Thoracic aorta (tissue), 2 donors: ENCODE results near the gene SLC49A3. TPM values are rescaled to one million over a fixed set of nuclear protein-coding genes. Genes with fewer than 3 reads are reported as not detected.

Source experiments
- ATAC-seq: fragments of 150-250 bp; one replicate; pipeline ENCODE4 v1.8.0; 2017; ENCODE audit warnings: low read depth; ENCODE audit not compliant: insufficient number of reproducible peaks, low FRiP score
- DNase-seq: peaks from one replicate; pipeline ENCODE4 v3.0.0-alpha.2; 2020; ENCODE audit warnings: low spot score
- H3K27ac ChIP-seq, 2 donors: fragments of 200-600 bp; sonication (generic); 1 replicate in 1 of 2; 2 replicates in 1 of 2; pipeline ENCODE4 v1.5.1; 2016; ENCODE audit warnings: mild to moderate bottlenecking in 2 of 2, moderate library complexity in 2 of 2
- H3K27me3 ChIP-seq: fragments of 200-600 bp; sonication (generic); replicated peaks from 2 replicates; pipeline ENCODE4 v1.6.0; 2016; ENCODE audit warnings: mild to moderate bottlenecking; ENCODE audit not compliant: insufficient read depth
- H3K36me3 ChIP-seq: fragments of 200-600 bp; sonication (generic); one replicate; pipeline ENCODE4 v1.5.1; 2016
- H3K4me1 ChIP-seq, 2 donors: fragments of 200-600 bp; sonication (generic); 1 replicate in 1 of 2; 2 replicates in 1 of 2; pipeline versions ENCODE4 v1.5.1 to v1.6.0; 2016; ENCODE audit warnings: low read depth in 2 of 2, mild to moderate bottlenecking in 1 of 2; ENCODE audit not compliant: control insufficient read depth in 1 of 2
- H3K4me3 ChIP-seq: fragments of 200-600 bp; sonication (generic); 2 replicates; pipeline ENCODE4 v1.5.1; 2016; ENCODE audit warnings: mild to moderate bottlenecking
- H3K9me3 ChIP-seq: fragments of 200-600 bp; sonication (generic); 2 replicates; pipeline ENCODE4 v1.5.1; 2016
- total RNA-seq, 2 donors: library from RNA; depleted of rRNA; stranded (reverse); fragments of >200 nt; gene quantifications; one replicate each; pipeline versions ENCODE4 v1.1.0 to v1.2.3, GENCODE V29; 2016
- TF ChIP-seq, protein P1 (sequence below): fragments of 200-600 bp; sonication (generic); IDR thresholded peaks from one replicate; pipeline ENCODE4 v1.5.1; 2019; ENCODE audit warnings: antibody characterized with exemption

Gene SLC49A3
- total RNA-seq, 2 donors from 2014 or later: 9.1 to 26.0 TPM

DNA sequence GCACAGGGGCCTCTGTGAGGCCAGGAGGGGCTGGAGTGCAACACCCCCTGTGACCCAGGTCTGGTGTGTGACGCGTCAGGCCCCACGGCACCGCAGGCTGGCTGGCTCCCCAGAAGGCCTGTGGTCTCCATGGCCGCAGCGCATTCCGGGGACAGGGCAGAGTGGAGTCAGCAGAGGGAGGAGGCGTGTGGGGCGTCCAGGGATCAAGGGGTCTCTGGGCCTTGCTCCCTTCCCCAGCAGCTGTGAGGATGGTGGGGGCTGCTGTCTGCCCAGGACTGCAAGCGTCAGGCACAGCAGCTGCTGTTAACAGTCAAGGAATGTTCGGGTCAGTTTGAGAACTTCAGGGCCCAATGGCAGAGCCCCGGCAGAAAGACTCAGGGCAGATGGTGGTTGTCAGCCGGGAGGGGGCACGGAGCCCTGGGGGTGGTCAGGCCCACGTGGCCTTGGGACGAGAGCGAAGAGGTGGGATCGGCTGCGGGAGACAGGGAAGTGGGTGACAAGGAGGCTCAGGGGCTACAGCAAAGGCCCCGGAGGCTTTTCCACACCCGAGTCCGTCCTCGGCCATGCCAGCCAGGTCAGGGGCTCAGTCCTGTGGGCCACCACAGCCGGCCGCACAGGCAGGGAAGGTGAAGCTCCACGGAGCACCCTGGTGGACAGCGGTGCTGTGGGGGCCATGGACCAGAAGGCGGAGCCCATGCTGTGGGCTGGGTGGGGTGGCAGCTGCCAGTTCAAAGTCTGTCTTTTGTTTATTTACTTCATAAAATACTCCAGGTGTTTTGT, 35.0 kb upstream of the SLC49A3 start:
- TF ChIP-seq, protein P1, sequence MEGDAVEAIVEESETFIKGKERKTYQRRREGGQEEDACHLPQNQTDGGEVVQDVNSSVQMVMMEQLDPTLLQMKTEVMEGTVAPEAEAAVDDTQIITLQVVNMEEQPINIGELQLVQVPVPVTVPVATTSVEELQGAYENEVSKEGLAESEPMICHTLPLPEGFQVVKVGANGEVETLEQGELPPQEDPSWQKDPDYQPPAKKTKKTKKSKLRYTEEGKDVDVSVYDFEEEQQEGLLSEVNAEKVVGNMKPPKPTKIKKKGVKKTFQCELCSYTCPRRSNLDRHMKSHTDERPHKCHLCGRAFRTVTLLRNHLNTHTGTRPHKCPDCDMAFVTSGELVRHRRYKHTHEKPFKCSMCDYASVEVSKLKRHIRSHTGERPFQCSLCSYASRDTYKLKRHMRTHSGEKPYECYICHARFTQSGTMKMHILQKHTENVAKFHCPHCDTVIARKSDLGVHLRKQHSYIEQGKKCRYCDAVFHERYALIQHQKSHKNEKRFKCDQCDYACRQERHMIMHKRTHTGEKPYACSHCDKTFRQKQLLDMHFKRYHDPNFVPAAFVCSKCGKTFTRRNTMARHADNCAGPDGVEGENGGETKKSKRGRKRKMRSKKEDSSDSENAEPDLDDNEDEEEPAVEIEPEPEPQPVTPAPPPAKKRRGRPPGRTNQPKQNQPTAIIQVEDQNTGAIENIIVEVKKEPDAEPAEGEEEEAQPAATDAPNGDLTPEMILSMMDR: no peak
- H3K4me3 ChIP-seq: no peak overlapping the region
- H3K36me3 ChIP-seq: peaks cover 5% of the 10 kb centered on the region
- H3K27ac ChIP-seq: no peak overlapping the region
- DNase-seq: no peak
- no peaks in the 10 kb centered on the region for H3K9me3 ChIP-seq
- no peaks in the 10 kb centered on the region for H3K4me1 ChIP-seq
- H3K27me3 ChIP-seq: no peaks in the 10 kb centered on the region
- ATAC-seq: no peak

DNA sequence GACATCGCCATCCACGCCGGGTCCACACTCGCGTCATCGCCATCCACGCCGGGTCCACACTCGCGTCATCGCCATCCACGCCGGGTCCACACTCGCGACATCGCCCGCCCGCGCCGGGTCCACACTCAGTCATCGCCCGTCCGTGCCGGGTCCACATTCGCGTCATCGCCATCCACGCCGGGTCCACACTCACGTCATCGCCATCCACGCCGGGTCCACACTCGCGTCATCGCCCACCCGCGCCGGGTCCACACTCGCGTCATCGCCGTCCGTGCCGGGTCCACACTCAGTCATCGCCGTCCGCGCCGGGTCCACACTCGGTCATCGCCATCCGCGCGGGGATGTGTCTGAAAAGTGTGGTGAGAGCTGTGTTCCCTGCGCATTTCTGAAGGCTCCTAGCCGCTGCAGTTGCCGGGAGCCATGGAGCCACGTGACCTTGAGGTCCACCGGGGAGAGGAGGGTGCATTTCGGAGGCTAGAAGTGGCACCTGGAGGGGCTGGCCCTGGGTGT, 34.0 kb upstream of the SLC49A3 start:
- ATAC-seq (no peak), DNase-seq (no peak)
- Histone ChIP-seq H3K27me3 (no peaks in the 10 kb centered on the region), H3K4me3 (no peak overlapping the region), H3K4me1 (no peaks in the 10 kb centered on the region), H3K27ac (no peak overlapping the region), H3K36me3 (peaks cover 5% of the 10 kb centered on the region), H3K9me3 (no peaks in the 10 kb centered on the region)
- TF ChIP-seq, protein P1: no peak

DNA sequence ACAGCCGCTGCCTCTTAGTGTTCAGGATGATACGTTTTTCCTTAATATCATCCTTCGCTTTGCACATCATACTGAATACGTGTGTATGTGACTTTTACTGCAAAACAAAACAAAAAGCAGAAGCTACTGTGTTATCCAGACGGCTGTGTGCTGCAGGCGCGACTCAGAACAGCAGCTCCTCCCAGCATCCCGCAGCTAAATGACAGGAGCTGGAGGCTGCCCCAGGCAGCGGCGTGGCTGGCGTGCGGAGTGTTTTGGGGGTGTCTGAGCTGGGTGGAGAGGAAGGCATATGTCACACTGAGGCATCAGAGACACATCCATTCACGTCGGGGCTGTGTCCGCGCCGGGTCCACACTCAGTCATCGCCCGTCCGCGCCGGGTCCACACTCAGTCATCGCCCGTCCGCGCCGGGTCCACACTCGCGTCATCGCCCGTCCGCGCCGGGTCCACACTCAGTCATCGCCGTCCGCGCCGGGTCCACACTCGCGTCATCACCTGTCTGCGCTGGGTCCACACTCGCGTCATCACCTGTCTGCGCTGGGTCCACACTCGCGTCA, 33.3 kb upstream of the SLC49A3 start:
- H3K9me3 ChIP-seq: no peaks in the 10 kb centered on the region
- ATAC-seq (no peak), DNase-seq (no peak)
- H3K27me3 ChIP-seq: no peaks in the 10 kb centered on the region
- TF ChIP-seq, protein P1: no peak
- peaks cover 5% of the 10 kb centered on the region for H3K36me3 ChIP-seq
- H3K4me3 ChIP-seq: no peak overlapping the region
- no peak overlapping the region for H3K27ac ChIP-seq
- no peaks in the 10 kb centered on the region for H3K4me1 ChIP-seq

DNA sequence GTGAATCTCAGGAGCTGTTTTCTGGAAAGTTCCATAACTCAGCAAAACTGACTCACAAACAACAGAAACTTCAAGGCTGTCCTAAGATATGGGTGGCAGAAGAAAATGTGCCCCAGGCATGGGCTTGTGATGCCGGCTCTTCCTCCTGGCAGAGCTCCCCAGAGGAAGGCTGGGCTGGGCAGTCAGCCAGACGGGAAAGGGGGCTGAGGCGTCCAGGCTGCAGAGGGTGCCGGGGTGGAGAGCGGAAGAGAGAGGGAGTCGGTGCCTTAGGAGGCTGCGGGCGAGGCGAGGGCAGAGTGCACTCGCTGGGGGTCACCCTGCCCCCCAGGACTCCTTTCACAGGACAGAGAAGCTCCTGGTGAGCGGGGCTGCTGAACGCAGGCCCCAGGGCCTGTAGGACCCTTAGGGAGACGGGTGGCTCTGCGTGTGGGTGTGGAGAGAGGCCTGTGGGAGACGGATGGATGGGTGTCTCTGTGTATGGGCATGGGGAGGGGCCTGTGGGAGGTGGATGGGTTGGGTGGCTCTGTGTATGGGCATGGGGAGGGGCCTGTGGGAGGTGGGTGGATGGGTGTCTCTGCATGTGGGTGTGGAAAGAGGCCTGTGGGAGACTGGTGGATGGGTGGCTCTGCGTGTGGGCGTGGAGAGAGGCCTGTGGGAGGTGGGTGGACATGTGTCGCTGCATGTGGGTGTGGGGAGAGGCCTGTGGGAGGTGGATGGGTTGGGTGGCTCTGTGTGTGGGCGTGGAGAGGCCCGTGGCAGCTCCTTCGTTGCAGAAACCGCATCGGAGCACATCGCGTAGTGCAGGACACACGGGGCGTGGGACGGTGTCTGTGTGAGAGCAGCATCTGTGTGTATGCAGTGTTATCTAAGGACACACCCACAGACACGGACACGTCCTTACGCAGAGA, 32.6 kb upstream of the SLC49A3 start:
- Histone ChIP-seq H3K9me3 (no peaks in the 10 kb centered on the region), H3K4me3 (no peak overlapping the region), H3K36me3 (peaks cover 5% of the 10 kb centered on the region), H3K4me1 (no peaks in the 10 kb centered on the region), H3K27me3 (no peaks in the 10 kb centered on the region), H3K27ac (no peak overlapping the region)
- TF ChIP-seq, protein P1: no peak
- ATAC-seq (no peak), DNase-seq (no peak)
